ENCODE data around the gene GEMIN5.

Gene GEMIN5

DNA sequence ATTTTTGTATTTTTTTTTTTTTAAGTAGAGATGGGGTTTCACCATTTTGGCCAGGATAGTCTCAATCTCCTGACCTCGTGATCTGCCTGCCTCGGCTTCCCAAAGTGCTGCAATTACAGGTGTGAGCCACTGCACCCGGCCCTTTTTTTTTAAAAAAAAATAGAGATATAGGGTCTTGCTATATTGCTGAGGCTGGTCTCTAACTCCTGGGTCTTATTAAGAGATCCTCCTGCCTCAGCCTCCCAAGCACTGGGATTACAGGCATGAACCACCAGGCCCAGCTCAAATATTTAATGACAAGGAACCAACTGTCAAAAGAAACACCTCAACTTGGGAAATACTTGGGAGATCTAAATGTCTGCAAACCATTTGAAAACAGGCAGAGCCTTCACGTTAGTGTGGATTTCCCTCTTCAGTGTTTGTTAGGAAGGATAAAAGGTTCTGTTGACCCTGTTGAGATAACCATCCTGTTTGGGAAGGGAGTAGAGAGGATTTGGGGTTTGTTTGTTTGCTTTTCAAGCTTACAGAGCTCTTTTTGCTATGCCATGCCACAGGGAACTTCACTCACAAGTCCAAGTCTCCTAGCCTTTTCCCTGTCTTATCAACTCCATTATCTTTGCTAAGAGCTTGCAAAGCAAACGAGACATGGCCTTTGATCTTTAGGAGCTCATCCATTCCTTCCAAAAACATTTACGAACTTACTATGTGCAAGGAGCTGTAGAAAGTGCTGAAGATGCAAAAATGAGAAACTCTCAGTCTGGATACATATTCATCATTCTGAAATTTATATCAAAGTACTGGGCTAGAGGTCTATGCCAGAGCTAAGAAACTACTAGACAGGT is 95.1 kb downstream of the GEMIN5 start:
- no peak for DNase-seq

DNA sequence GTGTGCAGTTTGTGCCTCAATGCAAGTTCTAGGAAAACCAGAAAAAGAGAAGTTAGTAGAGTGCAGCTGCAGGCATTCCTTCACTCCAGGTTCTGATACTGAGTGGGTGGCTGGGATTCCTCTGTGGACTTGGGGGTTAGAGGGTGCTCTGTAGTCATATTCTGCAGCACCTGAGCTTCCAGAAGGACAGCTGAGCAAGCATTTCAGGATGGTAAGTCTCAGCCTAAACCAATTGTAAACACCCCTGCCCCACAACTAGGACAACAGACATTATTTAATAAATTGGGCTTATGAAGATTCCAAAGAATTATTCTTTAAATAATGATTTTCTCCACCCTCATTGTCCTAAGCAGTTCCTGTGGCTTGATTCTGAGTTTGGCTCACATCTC is 96.7 kb downstream of the GEMIN5 start:
- DNase-seq, result no peak

DNA sequence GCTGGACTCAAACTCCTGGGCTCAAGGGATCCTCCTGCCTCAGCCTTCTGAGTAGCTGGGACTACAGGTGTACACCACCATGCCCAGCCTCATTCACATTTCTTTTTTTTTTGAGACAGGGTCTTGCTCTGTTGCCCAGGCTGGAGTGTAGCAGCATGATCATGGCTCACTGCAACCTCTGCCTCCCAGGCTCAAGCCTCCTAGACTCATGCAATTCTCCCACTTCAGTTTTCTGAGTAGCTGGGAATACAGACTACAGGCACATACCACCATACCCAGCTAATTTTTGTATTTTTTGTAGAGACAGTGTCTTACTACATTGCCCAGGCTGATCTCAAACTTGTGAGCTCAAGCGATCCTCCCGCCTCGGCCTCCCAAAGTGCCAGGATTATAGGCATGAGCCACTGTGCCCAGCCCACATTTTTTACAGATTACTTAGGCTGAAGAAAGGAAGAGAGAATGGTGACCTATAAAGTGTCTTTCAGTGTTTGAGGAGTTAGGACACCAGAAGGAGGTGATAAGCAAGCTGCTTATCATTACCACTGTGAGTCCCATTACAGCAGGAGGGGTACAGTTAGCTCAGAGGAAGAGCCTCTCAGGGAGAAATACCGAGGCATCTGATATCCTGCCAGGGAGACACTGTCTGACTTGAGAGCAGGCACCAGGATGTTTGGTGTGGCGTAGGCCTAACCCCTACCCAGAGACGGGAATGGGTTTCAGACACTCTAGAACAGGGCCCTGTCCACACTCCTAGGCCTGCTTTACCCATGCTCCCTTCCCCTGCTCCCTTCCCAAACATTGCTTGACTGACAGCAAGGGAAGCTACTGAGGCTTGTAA is 97.4 kb downstream of the GEMIN5 start:
- no peak for DNase-seq

Data from right forelimb (tissue), 1 donor.